Glutamatergic neuron (in vitro differentiated cells): ENCODE measurements around the gene PPM1N. TPM values are rescaled to one million over a fixed set of nuclear protein-coding genes. Genes with fewer than 3 reads are reported as not detected.

Experiments
- DNase-seq: peaks from one replicate; pipeline ENCODE4 v3.0.0; 2022
- H3K27ac Mint-ChIP-seq: one replicate; pipeline ENCODE4 v1.8.0; 2020; ENCODE audit warnings: mild to moderate bottlenecking, mixed read lengths, inconsistent platforms; ENCODE audit not compliant: unreplicated experiment
- H3K27me3 Mint-ChIP-seq: one replicate; pipeline ENCODE4 v1.8.0; 2020; ENCODE audit warnings: mild to moderate bottlenecking, moderate library complexity, mixed read lengths, inconsistent platforms; ENCODE audit not compliant: unreplicated experiment
- H3K36me3 Mint-ChIP-seq: one replicate; pipeline ENCODE4 v1.8.0; 2020; ENCODE audit warnings: mild to moderate bottlenecking, mixed read lengths, inconsistent platforms; ENCODE audit not compliant: unreplicated experiment
- H3K4me1 Mint-ChIP-seq: one replicate; pipeline ENCODE4 v1.8.0; 2020; ENCODE audit warnings: mild to moderate bottlenecking, low read depth, mixed read lengths, inconsistent platforms; ENCODE audit not compliant: unreplicated experiment
- H3K4me3 Mint-ChIP-seq: one replicate; pipeline ENCODE4 v1.8.0; 2020; ENCODE audit warnings: mild to moderate bottlenecking, mixed read lengths, inconsistent platforms; ENCODE audit not compliant: unreplicated experiment
- H3K9me3 Mint-ChIP-seq: one replicate; pipeline ENCODE4 v1.8.0; 2020; ENCODE audit warnings: mild to moderate bottlenecking, moderate library complexity, mixed read lengths, inconsistent platforms; ENCODE audit not compliant: unreplicated experiment
- total RNA-seq: library from RNA; stranded (reverse); fragmentation: NEBNext Ultra II Directional; extraction: Animal tissue kit (Norgen Biotek cat#: 25700); gene quantifications from one replicate; pipeline ENCODE4 v1.2.1, GENCODE V29; 2021; ENCODE audit not compliant: unreplicated experiment
- TF ChIP-seq, protein P1 (sequence below): fragments of 200-600 bp; sonication (generic); IDR thresholded peaks from one replicate; pipeline ENCODE4 v1.5.0; 2021; ENCODE audit not compliant: partially characterized antibody, unreplicated experiment

Gene PPM1N
- total RNA-seq, 1 donor from 2014 or later, result 6.6 TPM

DNA sequence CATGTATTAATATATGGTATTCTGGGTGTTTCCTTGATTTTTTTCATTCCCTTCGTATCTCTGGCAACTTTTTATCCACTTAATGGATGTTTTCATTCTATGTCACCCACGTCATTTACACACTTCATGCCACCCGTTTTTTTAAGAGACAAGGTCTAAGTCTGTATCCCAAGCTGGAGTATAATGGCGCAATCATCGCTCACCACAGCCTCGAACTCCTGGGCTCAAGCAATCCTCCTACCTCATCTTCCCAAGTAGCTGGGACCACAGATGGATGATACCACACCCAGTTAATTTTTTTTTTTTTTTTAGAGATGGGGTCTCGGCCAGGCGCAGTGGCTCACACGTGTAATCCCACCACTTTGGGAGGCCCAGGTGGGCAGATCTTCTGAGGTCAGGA, 5.7 kb downstream of the PPM1N start:
- Mint-ChIP-seq H3K36me3 (no peaks in the 10 kb centered on the region), H3K4me3 (peak overlapping the region; percentile 1), H3K27me3 (peaks cover 9% of the 10 kb centered on the region), H3K27ac (no peak overlapping the region), H3K9me3 (peaks cover 4% of the 10 kb centered on the region), H3K4me1 (peaks cover 5% of the 10 kb centered on the region)
- DNase-seq, result no peak
- TF ChIP-seq, protein P1, sequence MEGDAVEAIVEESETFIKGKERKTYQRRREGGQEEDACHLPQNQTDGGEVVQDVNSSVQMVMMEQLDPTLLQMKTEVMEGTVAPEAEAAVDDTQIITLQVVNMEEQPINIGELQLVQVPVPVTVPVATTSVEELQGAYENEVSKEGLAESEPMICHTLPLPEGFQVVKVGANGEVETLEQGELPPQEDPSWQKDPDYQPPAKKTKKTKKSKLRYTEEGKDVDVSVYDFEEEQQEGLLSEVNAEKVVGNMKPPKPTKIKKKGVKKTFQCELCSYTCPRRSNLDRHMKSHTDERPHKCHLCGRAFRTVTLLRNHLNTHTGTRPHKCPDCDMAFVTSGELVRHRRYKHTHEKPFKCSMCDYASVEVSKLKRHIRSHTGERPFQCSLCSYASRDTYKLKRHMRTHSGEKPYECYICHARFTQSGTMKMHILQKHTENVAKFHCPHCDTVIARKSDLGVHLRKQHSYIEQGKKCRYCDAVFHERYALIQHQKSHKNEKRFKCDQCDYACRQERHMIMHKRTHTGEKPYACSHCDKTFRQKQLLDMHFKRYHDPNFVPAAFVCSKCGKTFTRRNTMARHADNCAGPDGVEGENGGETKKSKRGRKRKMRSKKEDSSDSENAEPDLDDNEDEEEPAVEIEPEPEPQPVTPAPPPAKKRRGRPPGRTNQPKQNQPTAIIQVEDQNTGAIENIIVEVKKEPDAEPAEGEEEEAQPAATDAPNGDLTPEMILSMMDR, result no peak

DNA sequence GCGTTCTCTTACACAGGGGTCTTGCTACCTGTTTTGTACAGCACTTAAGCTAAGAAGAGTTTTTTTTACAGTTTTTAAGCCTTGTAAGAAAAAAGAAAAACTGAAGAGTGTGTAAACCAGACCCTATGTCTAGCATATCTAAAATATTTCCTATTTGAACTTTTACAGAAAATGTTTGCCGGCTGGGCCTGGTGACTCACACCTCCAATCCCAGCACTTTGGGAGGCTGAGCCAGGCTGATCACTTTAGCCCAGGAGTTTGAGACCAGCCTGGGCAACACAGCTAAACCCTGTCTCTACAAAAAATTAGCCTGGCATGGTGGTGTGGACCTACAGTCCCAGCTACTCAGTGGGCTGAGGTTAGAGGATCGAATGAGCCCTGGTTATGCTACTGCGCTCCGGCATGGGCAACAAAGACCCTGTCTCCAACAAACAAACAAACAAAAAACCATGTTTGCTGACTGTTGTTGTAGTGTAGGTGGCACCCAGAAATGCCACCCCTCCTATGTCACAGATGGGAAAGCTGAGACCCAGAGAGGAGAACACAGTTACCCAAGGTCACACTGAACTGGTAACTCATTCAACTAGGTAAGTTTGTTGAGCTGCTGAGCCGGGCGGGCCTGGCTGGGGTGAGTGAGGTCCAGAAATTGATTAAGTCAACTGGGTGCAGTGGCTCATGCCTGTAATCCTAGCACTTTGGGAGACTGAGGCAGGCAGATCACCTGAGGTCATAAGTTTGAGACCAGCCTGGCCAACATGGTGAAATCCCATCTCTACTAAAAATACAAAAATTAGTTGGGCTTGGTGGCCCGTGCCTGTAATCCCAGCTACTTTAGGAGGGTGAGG, 7.1 kb downstream of the PPM1N start:
- Mint-ChIP-seq H3K4me3 (peak overlapping the region; percentile 59), H3K4me1 (no peaks in the 10 kb centered on the region), H3K36me3 (no peaks in the 10 kb centered on the region), H3K9me3 (peaks cover 4% of the 10 kb centered on the region), H3K27me3 (peaks cover 8% of the 10 kb centered on the region), H3K27ac (no peak overlapping the region)
- TF ChIP-seq, protein P1, result no peak
- DNase-seq, result no peak

DNA sequence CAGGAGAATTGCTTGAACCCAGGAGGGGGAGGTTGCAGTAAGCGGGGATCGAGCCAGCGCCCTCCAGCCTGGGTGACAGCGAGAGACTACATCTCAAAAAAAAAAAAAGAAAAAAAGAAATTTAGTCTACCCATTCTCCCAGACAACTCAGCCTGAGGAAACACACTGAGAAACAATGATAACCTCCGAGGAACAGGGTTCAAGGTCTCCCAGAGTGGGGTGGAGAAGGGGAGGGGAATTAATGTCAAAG, 7.7 kb downstream of the PPM1N start:
- Mint-ChIP-seq H3K4me1 (no peaks in the 10 kb centered on the region), H3K36me3 (no peaks in the 10 kb centered on the region), H3K9me3 (peaks cover 4% of the 10 kb centered on the region), H3K4me3 (peak overlapping the region; percentile 59), H3K27ac (no peak overlapping the region), H3K27me3 (peaks cover 8% of the 10 kb centered on the region)
- TF ChIP-seq, protein P1, result no peak
- DNase-seq, result no peak

DNA sequence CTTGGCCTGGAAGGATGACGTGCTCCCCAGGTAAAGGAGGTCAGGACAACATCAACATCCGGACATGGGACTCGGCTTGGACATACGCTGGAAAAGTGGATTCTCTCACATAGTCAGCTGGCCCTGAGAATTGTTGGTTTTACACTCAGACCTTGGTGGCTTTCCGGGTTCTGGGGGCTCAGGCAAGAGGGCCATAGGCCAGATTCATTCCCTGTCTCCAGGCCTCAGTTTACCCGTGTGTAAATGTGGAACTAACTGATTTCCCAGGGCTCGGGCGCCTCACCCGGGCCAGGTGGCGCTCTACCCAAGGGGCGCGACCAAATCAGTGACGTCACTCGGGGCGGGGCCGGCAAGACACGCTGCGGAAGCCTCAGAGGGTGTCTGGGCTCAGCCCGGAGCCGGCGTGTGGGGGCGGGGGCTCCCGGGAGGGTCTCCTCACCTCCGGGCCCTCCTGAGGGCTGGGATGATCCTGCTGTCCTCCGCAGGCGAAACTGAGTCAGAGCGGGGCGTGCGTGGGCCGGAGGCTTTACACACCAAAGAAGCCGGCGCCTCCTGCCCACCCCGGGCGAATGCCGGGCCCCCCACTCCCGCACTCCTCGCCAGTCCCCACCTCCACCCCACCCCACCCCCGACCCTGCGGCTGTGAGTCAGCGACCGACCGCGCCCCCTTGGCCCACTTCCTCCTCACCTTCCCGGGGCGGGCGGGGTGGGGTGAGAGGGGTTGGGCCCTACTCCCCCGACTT, 8.2 kb downstream of the PPM1N start:
- H3K9me3 Mint-ChIP-seq, result peaks cover 4% of the 10 kb centered on the region
- peak overlapping the region; percentile 96 for H3K4me3 Mint-ChIP-seq
- peak; percentile 96 for DNase-seq
- H3K4me1 Mint-ChIP-seq, result no peaks in the 10 kb centered on the region
- peaks cover 8% of the 10 kb centered on the region for H3K27me3 Mint-ChIP-seq
- H3K36me3 Mint-ChIP-seq, result no peaks in the 10 kb centered on the region
- TF ChIP-seq, protein P1, result no peak
- peak overlapping the region; percentile 88 for H3K27ac Mint-ChIP-seq
